ENCODE data around the gene SMURF1.

The SMURF1 gene

DNA sequence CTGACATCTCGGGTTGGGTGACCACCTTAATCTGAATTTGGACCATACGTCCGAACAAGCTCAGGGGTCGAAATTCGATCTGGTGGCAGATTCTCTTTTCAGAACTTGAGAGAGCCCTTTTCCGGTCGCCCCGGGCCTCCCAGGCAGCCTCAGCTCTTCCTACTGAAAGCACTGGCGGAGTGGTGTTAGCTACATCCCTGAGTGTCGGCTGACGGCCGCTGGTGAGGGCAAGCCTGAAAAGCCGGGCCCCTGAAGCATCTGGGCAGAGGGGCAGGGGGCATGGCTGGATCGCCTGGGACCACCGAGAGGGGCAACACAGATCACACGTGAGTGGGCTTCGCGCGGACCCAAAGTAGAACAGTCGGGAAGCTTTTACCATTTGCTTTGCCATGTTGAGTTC is 116.1 kb downstream of the SMURF1 start:
- no peak for DNase-seq

DNA sequence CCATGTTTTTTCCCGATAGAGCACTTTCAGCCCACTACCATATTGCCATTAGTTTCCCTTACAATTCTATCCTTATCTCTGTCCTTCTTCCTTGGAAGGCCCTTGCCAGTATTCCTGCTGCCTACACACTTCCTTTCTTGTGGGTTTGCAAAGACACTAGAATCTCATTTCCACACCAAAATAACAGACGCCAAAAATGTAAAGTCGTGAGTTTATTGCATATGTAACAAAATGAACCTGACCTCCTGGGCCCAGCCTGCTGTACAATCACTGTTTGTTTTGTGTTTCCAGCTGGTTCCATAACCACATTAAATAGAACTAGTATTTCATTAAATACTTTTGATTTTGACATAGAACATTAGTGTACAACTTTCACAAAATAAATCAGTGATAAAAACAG is 116.7 kb downstream of the SMURF1 start:
- DNase-seq = no peak

DNA sequence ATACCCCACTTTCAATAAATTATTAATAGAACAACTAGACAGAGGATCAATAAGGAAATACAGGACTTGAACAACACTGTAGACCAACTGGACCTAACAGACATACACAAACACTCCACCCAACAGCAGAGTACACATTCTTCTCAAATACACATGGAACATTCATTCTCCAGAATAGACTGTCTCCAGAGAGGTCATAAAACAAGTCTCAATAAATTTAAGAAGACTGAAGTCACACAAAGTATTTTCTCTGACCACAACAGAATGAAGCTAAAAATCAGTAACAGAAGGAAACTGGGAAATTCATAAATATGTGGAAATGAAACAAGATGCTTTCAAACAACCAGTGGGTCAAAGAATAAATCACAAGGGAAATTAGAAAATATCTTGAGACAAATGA is 119.8 kb downstream of the SMURF1 start:
- no peak for DNase-seq

DNA sequence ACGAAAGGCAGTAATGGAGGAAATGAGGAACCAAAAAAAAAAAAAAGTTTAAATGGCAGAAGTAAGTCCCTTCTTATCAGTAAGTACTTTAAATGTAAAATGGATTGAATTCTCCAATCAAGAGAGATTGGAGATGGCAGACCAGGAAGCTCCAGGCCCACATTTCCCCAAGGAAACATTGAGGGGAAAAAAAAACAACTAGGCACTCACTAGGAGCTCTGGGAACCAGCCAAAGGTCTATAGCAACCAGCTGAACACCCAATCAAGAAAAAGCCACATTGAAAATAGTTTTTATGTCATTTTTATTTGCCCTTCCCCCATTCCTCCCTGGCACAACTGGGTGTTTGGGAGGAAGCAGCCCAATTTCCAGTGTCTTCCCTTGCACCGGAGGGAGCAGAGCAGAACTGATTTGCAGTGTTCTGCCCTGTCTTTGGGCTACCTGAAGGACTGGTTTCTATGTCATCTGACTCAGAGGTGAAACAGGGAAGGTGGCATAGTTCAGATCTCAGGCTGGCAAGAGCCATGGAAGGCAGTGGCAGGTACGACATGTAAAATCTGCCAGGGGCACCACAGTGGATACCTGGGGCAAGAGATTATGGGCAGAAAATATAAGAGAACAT is 121.9 kb downstream of the SMURF1 start:
- no peak for DNase-seq

- no peak for DNase-seq
Observed at GRCh38 chr7:99020413-99020715, 123.5 kb downstream of the SMURF1 start.

- DNase-seq = no peak
Observed at GRCh38 chr7:99019523-99020412, 124.1 kb downstream of the SMURF1 start.

GRCh38 chr7:99016196-99016595 is 127.7 kb downstream of the SMURF1 start:
- no peak for DNase-seq

DNA sequence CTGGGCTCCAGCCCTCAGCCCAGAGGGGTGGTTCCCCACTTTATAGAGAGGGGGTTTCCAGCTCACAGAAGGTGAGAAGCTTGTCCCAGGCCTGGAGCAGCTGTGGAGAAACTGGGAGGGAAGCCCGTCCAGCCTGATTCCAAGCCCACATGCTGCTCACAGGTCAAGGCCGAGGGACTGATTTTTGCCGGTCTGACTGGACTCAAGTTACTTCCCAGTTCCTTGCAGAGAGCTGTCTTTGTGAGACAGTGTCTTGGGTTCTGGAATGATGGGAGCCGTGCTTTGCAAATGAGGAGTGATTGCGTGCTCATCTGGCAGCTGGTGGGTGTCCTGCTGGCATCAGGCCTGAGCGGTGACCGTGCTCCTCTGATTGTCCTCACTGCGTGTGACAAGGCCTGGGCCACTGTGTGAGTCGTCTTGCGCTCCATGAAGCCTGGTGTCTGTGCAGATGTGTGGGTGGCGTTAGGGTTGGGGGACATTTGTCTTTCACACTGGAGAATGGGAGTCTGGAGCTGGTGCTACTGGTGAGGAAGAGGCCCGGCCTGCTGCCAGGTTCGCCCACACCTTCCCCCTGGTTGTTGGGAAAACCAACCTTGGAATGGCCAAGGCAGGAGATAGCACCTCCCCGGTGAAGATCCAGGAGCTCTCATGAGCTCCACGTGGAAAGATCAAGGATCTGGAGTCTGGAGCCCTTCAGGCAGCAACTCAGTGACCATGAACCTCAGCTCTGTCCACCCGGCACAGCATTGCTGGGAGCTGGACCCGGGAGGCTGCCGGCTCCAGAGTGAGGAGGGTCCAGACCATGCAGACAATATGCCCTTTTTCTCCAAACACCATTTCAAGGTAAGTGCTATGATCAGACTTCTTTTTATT is 129.6 kb downstream of the SMURF1 start:
- no peak for DNase-seq

DNA sequence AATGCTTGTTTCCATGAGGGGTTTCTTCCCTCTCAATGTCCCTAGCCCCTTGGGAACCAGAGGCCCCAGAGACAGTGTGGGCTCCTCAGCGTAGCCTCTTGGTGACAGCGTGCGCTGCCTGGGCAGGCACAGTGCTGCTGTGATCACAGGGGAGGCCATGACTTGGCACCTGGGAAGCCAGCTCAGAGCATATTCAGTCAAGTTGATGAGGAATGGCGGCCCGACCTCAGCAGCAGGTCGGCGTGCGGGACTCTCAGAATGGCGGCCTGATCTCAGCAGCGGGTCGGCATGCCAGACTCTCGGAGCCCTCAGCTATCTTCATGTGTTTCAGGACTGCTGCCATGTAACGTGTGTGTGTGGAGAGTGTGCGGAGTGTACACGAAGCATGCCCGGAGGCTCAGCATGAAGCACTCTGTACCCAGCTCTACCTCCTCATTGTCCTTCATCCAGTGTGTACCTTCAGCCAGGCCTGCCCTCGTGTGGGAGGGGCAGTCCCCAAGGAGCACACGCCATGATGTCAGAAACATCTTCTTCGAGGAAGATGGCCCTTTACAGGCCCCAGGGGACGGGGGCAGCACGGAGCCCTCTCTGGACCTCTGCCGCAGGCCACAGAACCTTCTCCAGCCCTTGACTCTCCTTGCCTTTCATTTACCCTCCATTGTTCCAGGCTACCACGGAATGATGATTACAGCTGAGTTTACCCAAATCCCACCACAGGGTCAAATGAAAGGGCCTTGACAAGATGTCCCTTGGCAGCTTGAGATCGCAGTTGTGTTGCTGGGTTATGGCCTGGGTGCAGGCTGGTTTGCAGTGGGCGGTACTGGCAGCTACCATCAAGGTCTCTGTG is 130.4 kb downstream of the SMURF1 start:
- DNase-seq = no peak

DNA sequence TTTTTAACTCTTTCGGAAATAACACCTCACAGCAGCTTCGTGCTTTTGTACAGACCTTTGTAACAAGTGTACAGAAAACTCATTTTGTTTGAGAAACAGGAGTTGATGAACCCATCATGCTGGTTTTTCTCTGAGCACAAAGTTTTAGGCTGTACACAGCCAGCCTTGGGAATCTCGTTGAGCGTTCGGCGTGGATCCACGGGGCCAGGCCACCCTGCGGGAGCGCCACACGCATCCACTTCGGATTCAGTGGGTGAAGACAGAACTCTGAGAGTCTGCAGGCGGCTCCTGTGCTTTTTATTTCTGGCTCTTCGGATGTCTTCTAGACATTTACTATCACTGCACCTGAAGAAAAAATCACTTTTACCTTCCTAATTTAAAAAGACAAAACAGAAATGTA is 131.2 kb downstream of the SMURF1 start:
- DNase-seq = no peak

DNA sequence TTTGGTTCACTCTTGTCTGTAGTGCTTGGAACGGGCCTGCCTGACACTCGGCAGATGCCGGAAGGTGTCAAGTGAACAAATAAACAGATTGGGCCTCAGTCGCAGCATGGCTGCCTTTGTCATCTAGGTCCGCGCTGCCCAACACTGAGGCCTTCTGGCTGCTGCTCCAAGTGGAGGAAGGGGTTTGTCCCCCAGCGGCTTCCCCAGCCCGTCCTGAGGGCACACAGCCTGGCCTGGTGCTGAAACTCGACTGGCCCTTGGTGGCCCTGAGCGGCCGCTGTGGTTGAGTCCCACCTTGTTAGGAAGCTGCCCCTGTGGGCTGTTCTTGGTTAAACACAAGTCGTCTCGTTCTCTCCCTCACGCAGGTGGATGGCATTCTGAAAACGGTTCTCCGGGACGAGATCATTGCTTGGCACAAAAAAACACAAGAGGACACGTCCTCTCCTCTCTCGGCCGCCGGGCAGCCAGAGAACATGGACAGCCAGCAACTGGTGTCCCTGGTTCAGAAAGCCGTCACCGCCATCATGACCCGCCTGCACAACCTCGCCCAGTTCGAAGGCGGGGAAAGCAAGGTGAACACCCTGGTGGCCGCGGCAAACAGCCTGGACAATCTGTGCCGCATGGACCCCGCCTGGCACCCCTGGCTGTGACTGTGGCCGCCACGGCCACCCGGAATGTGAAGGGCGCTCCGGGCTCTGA is 132.1 kb downstream of the SMURF1 start:
- no peak for DNase-seq

- DNase-seq = no peak
Observed at GRCh38 chr7:99011341-99011705, 132.6 kb downstream of the SMURF1 start.

- no peak for DNase-seq
Observed at GRCh38 chr7:99010281-99010680, 133.6 kb downstream of the SMURF1 start.

DNA sequence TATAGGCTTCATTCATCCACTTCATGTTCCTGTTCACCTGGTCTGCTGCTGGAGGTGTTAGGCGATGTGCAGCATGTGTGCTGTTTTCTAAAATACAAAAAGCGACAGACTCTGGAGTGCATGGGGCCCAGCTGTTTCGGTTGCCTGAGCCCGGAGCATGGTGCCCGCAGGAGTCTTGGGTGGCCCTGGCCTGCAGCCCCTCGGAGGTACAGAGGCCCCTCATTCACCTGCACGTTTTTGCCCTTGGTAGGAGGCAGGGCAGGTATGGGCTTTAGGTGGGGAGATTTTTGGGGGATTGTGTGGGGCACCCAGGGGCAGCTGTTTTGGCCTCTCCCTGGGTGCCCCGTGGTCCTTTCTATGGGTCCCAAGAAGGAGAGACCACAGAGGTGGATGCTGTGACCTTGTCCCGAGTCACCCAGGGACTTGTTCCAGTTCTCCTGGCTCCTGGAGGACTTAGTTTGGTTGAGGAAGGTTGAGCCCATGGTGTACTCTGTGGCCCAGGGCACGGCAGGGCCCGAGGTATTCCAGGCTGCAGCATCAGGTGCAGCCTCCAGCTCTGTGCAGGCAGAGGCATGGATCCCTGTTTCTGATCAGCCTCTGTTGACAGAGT is 134.9 kb downstream of the SMURF1 start:
- no peak for DNase-seq

GRCh38 chr7:99008181-99008631 is 135.7 kb downstream of the SMURF1 start:
- DNase-seq = no peak

DNA sequence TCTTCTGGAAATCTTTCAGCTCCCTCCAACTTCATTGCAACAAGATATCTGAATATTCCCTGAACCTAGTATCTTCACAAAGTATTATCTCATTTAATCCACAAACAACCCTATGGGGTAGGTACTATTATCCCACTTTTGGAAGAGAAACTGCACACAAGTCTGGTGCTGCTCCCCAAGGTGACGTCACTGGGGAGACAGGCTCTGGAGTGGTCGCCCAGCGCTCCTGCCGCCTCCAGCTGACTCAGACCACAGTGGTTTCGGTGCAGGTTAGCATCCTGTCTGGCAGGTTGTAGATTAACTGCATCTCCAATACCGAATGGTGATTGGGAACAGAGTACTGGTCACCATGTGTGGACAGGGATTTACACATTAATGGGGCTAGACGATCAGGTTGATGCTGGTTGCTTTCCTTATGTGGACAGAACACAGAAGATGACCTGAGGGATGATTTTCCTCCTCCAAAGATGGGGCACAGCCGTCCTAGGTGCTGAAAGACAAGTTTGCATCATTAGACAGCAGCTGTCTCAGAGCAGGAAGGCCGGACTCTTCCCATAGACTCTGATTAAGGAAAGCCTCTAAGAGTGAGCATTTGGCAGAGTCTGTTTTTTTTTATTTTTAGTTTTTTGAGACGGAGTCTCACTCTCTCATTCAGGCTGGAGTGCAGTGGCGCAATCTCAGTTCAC is 137.0 kb downstream of the SMURF1 start:
- DNase-seq = no peak

DNA sequence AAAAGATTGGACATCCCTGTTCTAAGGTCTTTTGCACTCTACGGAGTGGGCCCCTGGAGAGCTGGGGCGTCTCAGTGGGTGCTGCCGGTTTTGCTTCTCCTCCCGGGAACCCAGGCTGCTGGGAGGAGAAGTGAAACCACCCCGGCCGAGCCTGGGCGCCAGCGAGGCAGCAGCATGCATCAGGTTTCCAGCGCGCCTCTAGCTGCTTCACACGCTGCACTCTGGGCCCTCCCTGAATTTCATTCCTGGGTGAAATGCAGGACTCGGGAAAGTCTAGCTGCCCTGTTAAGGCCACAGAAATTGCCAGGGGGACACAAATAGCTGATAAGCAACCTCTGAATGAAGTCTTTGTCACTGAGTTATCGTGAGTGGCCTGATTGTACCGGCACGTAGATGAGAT is 138.1 kb downstream of the SMURF1 start:
- no peak for DNase-seq

- no peak for DNase-seq
Observed at GRCh38 chr7:99004781-99005500, 139.0 kb downstream of the SMURF1 start.

DNA sequence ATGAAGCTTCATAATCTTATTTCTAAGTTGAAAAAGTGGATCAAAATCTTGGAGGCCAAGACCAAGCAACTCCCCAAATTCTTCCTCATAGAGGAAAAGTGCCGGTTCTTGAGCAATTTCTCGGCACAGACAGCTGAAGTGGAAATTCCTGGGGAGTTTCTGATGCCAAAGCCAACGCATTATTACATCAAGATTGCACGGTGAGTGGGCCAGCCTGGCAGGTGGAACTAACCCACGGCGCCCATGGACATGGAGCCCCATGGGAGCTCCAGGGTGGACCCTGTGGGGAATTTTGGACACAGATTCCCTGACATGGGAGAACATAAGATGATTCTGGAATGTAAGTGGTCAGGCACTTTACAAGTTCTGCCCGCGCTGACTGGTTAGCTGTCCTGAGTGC is 139.7 kb downstream of the SMURF1 start:
- DNase-seq = no peak

- no peak for DNase-seq
Observed at GRCh38 chr7:99003419-99003818, 140.5 kb downstream of the SMURF1 start.

Data from CD4-positive, alpha-beta T cell treated with Interleukin-17A for 1 hour (primary cell).